IgD-negative memory B cell (primary cell): ENCODE results near the gene LIPG. TPM values are rescaled to one million over a fixed set of nuclear protein-coding genes. Genes with fewer than 3 reads are reported as not detected.

Experiments used
- H3K27ac Mint-ChIP-seq, 3 donors: one replicate each; pipeline ENCODE4 v1.8.0; 2020 to 2022; ENCODE audit warnings: mild to moderate bottlenecking in 3 of 3, mixed read lengths in 3 of 3, moderate library complexity in 1 of 3
- H3K27me3 Mint-ChIP-seq: one replicate; pipeline ENCODE4 v1.8.0; 2021; ENCODE audit warnings: mixed read lengths
- H3K36me3 Mint-ChIP-seq: one replicate; pipeline ENCODE4 v1.8.0; 2020; ENCODE audit warnings: mild to moderate bottlenecking, mixed read lengths
- H3K4me1 Mint-ChIP-seq, 3 donors: one replicate each; pipeline ENCODE4 v1.8.0; 2020 to 2022; ENCODE audit warnings: mixed read lengths in 3 of 3, mild to moderate bottlenecking in 1 of 3
- H3K4me3 Mint-ChIP-seq, 4 donors: one replicate each; pipeline ENCODE4 v1.8.0; 2020 to 2022; ENCODE audit warnings: mild to moderate bottlenecking in 4 of 4, mixed read lengths in 4 of 4, moderate library complexity in 3 of 4
- H3K9me3 Mint-ChIP-seq, 3 donors: one replicate each; pipeline ENCODE4 v1.8.0; 2020 to 2021; ENCODE audit warnings: mixed read lengths in 3 of 3, mild to moderate bottlenecking in 1 of 3
- polyA plus RNA-seq: library from polyadenylated mRNA; unstranded; fragments of 300-500 nt; fragmentation: Illumina TruSeq; gene quantifications from one replicate; pipeline ENCODE4 v1.2.3, GENCODE V29; 2021

Gene LIPG
- polyA plus RNA-seq, 1 donor from 2014 or later: not detected

- Mint-ChIP-seq H3K9me3 (no peaks in the 10 kb centered on the region), H3K4me3 (no peak overlapping the region), H3K27ac (no peak overlapping the region), H3K27me3 (peaks cover 10% of the 10 kb centered on the region), H3K36me3 (peaks cover 1% of the 10 kb centered on the region), H3K4me1 (peaks cover 0 to 2% (median 0%) of the 10 kb centered on the region in 3 donors)
Observed at GRCh38 chr18:49640741-49641140, 78.9 kb downstream of the LIPG start.

- no peak overlapping the region for H3K4me3 Mint-ChIP-seq
- H3K27ac Mint-ChIP-seq: no peak overlapping the region
- no peaks in the 10 kb centered on the region for H3K9me3 Mint-ChIP-seq
- peaks cover 1% of the 10 kb centered on the region for H3K36me3 Mint-ChIP-seq
- H3K27me3 Mint-ChIP-seq: peaks cover 5% of the 10 kb centered on the region
- no peaks in the 10 kb centered on the region for H3K4me1 Mint-ChIP-seq
Observed at GRCh38 chr18:49645196-49645595, 83.3 kb downstream of the LIPG start.

- Mint-ChIP-seq H3K4me1 (no peaks in the 10 kb centered on the region), H3K27me3 (peaks cover 4% of the 10 kb centered on the region), H3K36me3 (peaks cover under 1% of the 10 kb centered on the region), H3K4me3 (no peak overlapping the region), H3K27ac (no peak overlapping the region), H3K9me3 (no peaks in the 10 kb centered on the region)
Observed at GRCh38 chr18:49645841-49646351, 84.0 kb downstream of the LIPG start.

- Mint-ChIP-seq H3K27ac (no peak overlapping the region), H3K4me3 (no peak overlapping the region), H3K36me3 (no peaks in the 10 kb centered on the region), H3K9me3 (no peaks in the 10 kb centered on the region), H3K4me1 (no peaks in the 10 kb centered on the region), H3K27me3 (peaks cover 3% of the 10 kb centered on the region)
Observed at GRCh38 chr18:49646873-49647272, 85.0 kb downstream of the LIPG start.

GRCh38 chr18:49647496-49648168, 85.8 kb downstream of the LIPG start:
- no peaks in the 10 kb centered on the region for H3K36me3 Mint-ChIP-seq
- no peak overlapping the region for H3K4me3 Mint-ChIP-seq
- H3K27ac Mint-ChIP-seq: no peak overlapping the region
- H3K9me3 Mint-ChIP-seq: no peaks in the 10 kb centered on the region
- H3K27me3 Mint-ChIP-seq: peaks cover 3% of the 10 kb centered on the region
- no peaks in the 10 kb centered on the region for H3K4me1 Mint-ChIP-seq

- H3K36me3 Mint-ChIP-seq: no peaks in the 10 kb centered on the region
- no peak overlapping the region for H3K4me3 Mint-ChIP-seq
- H3K27ac Mint-ChIP-seq: no peak overlapping the region
- H3K4me1 Mint-ChIP-seq: peaks cover 0 to 2% (median 0%) of the 10 kb centered on the region in 3 donors
- no peaks in the 10 kb centered on the region for H3K9me3 Mint-ChIP-seq
- H3K27me3 Mint-ChIP-seq: peaks cover 3% of the 10 kb centered on the region
Observed at GRCh38 chr18:49648326-49648725, 86.5 kb downstream of the LIPG start.

Other genes with a start within 250 kb of the LIPG start
- 48.2 TPM for gene DYM, start 101.4 kb upstream of the LIPG start, polyA plus RNA-seq
- 93.2 TPM for gene C18orf32, start 74.8 kb upstream of the LIPG start, polyA plus RNA-seq
- gene RPL17, start 69.6 kb upstream of the LIPG start, polyA plus RNA-seq: 1,906 TPM